C4-2B (cell line): ENCODE measurements around the gene TNFRSF18.

Experiments used
- H3K27ac ChIP-seq: fragments of 450-650 bp; 2 replicates; pipeline ENCODE4 v1.5.1; 2017
- ZFX ChIP-seq: fragments of 450-650 bp; IDR thresholded peaks from 2 replicates; pipeline ENCODE4 v1.6.1; 2017
- TF ChIP-seq, protein P1 (sequence below): fragments of 450-650 bp; conservative IDR thresholded peaks from 2 replicates; pipeline ENCODE4 v1.5.1; 2017; ENCODE audit warnings: mild to moderate bottlenecking

Gene TNFRSF18

GRCh38 chr1:1191734-1192133, 14.7 kb downstream of the TNFRSF18 start:
- H3K27ac ChIP-seq: no peak overlapping the region
- TF ChIP-seq, protein P1, sequence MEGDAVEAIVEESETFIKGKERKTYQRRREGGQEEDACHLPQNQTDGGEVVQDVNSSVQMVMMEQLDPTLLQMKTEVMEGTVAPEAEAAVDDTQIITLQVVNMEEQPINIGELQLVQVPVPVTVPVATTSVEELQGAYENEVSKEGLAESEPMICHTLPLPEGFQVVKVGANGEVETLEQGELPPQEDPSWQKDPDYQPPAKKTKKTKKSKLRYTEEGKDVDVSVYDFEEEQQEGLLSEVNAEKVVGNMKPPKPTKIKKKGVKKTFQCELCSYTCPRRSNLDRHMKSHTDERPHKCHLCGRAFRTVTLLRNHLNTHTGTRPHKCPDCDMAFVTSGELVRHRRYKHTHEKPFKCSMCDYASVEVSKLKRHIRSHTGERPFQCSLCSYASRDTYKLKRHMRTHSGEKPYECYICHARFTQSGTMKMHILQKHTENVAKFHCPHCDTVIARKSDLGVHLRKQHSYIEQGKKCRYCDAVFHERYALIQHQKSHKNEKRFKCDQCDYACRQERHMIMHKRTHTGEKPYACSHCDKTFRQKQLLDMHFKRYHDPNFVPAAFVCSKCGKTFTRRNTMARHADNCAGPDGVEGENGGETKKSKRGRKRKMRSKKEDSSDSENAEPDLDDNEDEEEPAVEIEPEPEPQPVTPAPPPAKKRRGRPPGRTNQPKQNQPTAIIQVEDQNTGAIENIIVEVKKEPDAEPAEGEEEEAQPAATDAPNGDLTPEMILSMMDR: no peak
- TF ChIP-seq ZFX: no peak

- TF ChIP-seq ZFX: no peak
- TF ChIP-seq, protein P1: no peak
These were observed 17.3 kb downstream of the TNFRSF18 start for GRCh38 chr1:1189111-1189510.

DNA sequence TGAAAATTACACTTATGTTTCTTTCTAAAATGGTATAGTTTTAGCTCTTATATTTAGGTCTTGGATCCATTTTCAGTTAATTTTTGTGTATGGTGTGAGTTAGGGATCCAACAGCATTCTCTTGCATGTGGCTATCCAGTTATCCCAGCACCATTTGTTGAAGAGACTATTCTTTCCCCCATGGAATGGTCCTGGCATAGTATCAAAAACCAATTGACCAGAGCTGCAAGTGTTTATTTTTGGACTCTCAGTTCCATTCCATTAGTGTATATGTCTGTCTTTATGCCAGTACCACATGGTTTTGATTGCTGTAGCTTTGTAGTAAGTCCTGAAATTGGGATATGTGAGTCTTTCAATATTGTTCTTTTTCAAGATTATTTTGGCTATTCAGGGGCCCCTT, 18.5 kb downstream of the TNFRSF18 start:
- H3K27ac ChIP-seq: no peak overlapping the region
- no peak for TF ChIP-seq ZFX
- TF ChIP-seq, protein P1: no peak

More at GRCh38 chr1:1189111-1189510, 17.3 kb downstream of the TNFRSF18 start:
- H3K27ac ChIP-seq: no peak overlapping the region

GRCh38 chr1:1185101-1185765, 21.2 kb downstream of the TNFRSF18 start:
- no peak for TF ChIP-seq ZFX
- TF ChIP-seq, protein P1: no peak

GRCh38 chr1:1183833-1184775, 22.3 kb downstream of the TNFRSF18 start:
- no peak overlapping the region for H3K27ac ChIP-seq
- TF ChIP-seq, protein P1: no peak
- no peak for TF ChIP-seq ZFX

More at GRCh38 chr1:1185101-1185765, 21.2 kb downstream of the TNFRSF18 start:
- H3K27ac ChIP-seq: no peak overlapping the region

DNA sequence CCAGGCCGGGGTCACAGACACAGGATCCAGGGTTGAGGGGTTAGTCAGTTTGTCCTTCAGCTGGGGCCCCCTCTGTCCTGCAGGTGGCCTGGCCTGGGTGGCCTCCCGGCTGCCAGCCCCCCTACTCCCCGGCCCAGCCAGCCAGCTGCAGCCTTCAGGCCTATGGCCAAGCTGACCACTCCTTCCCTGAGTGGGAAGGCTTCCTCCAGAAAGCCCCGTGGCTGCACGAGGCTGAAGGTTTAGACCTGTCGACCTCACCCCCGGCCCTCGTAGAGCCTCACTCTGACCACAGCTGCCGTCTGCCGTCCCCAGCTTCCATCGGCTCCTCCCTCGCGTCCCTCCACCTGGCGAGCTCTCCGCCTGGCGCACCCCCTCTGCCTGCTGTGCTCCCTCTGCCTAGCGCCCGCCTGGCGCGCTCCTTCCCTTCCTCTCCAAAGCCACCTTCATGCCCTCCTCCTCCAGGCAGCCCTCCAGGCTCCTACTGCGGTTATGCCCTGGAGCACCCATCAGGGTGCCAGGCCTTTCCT, 23.1 kb downstream of the TNFRSF18 start:
- TF ChIP-seq ZFX: no peak
- TF ChIP-seq, protein P1: no peak
- no peak overlapping the region for H3K27ac ChIP-seq
